Ovary (tissue), 1 donor: ENCODE data around the gene COL23A1.

Experiments
- EP300 ChIP-seq: sonication (generic); formaldehyde crosslinking; IDR thresholded peaks from one replicate; pipeline ENCODE4 v1.6.1; 2017; ENCODE audit warnings: antibody characterized with exemption
- POLR2A ChIP-seq: fragments of 450-650 bp; IDR thresholded peaks from one replicate; pipeline ENCODE4 v1.6.1; 2017; ENCODE audit warnings: antibody characterized with exemption, mild to moderate bottlenecking, moderate library complexity

GRCh38 chr5:178212241-178213002, 377.8 kb downstream of the COL23A1 start:
- TF ChIP-seq POLR2A, result no peak
- TF ChIP-seq EP300, result no peak
